Osteoblast (primary cell): ENCODE data around the gene USF3. TPM values are rescaled to one million over a fixed set of nuclear protein-coding genes. Genes with fewer than 3 reads are reported as not detected.

ENCODE experiments used
- DNase-seq: peaks from one replicate; pipeline ENCODE4 v3.0.0; 2011; ENCODE audit warnings: low spot score, mixed read lengths; ENCODE audit not compliant: insufficient read length; ENCODE audit errors: missing footprints
- H2AFZ ChIP-seq: 2 replicates; pipeline ENCODE4 v1.6.0; 2011; ENCODE audit warnings: mild to moderate bottlenecking, low read length
- H3K27ac ChIP-seq: 2 replicates; pipeline ENCODE4 v1.5.1; 2011; ENCODE audit warnings: mild to moderate bottlenecking, low read depth, low read length, moderate library complexity
- H3K27me3 ChIP-seq: 2 replicates; pipeline ENCODE4 v1.6.0; 2012; ENCODE audit warnings: mild to moderate bottlenecking, control low read depth, inconsistent platforms, low read length, moderate library complexity; ENCODE audit not compliant: insufficient read depth
- H3K36me3 ChIP-seq: 2 replicates; pipeline ENCODE4 v1.5.1; 2011; ENCODE audit warnings: mild to moderate bottlenecking, low read length, control low read depth, moderate library complexity; ENCODE audit not compliant: insufficient read depth
- H3K4me1 ChIP-seq: 2 replicates; pipeline ENCODE4 v1.5.1; 2011; ENCODE audit warnings: mild to moderate bottlenecking, low read length, control low read depth, moderate library complexity; ENCODE audit not compliant: insufficient read depth
- H3K4me2 ChIP-seq: 2 replicates; pipeline ENCODE4 v1.6.0; 2011; ENCODE audit warnings: mild to moderate bottlenecking, low read length; ENCODE audit not compliant: insufficient read depth
- H3K4me3 ChIP-seq: fragments of 200-600 bp; sonication (generic); 3 replicates; pipeline ENCODE4 v1.5.1; 2012; ENCODE audit warnings: mild to moderate bottlenecking, low read length, inconsistent platforms; ENCODE audit not compliant: insufficient read depth
- H3K79me2 ChIP-seq: 2 replicates; pipeline ENCODE4 v1.6.0; 2012; ENCODE audit warnings: mild to moderate bottlenecking, low read length, control low read depth, inconsistent platforms; ENCODE audit not compliant: insufficient read depth
- H3K9me3 ChIP-seq: 2 replicates; pipeline ENCODE4 v1.5.1; 2011; ENCODE audit warnings: low read depth, low read length, control low read depth
- H4K20me1 ChIP-seq: 2 replicates; pipeline ENCODE4 v1.6.0; 2012; ENCODE audit warnings: mild to moderate bottlenecking, low read length, control low read depth; ENCODE audit not compliant: insufficient read depth
- total RNA-seq: library from RNA; depleted of rRNA; stranded (reverse); fragments of >200 nt; gene quantifications from 2 replicates; pipeline ENCODE4 v1.2.3, GENCODE V29; 2012
- TF ChIP-seq, protein P1 (sequence below): IDR thresholded peaks from 2 replicates; pipeline ENCODE4 v1.5.1; 2011; ENCODE audit warnings: mild to moderate bottlenecking, low read depth, low read length, moderate library complexity; ENCODE audit errors: extremely low read depth

The USF3 gene
- total RNA-seq, 1 donor: 10.5 TPM

DNA sequence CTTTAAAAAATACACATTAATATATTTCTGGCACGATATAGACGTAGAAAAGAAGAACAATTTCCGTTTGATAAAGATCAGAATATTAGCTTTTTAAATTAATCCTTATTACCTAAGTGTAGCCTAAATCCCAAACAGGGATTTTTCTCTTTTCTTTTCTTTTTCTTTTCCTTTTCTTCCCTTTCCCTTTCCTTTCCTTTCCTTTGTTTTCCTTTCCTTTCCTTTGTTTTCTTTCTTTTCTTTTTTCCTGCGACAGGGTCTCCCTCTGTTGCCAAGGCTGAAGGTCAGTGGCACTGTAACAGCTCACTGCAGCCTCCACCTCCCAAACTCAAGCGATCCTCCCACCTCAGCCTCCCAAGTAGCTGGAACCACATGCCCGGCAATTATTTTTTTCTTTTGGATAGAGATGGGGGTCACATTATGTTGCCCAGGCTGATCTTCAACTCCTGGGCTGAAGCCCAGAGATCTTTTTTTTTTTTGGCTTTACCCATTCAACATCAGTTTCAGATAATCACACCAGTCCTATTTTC lies 1.8 kb upstream of the USF3 start:
- H3K27ac ChIP-seq: no peak overlapping the region
- H3K79me2 ChIP-seq: peaks cover 29% of the 10 kb centered on the region
- no peak overlapping the region for H3K4me3 ChIP-seq
- H3K9me3 ChIP-seq: no peaks in the 10 kb centered on the region
- TF ChIP-seq, protein P1, sequence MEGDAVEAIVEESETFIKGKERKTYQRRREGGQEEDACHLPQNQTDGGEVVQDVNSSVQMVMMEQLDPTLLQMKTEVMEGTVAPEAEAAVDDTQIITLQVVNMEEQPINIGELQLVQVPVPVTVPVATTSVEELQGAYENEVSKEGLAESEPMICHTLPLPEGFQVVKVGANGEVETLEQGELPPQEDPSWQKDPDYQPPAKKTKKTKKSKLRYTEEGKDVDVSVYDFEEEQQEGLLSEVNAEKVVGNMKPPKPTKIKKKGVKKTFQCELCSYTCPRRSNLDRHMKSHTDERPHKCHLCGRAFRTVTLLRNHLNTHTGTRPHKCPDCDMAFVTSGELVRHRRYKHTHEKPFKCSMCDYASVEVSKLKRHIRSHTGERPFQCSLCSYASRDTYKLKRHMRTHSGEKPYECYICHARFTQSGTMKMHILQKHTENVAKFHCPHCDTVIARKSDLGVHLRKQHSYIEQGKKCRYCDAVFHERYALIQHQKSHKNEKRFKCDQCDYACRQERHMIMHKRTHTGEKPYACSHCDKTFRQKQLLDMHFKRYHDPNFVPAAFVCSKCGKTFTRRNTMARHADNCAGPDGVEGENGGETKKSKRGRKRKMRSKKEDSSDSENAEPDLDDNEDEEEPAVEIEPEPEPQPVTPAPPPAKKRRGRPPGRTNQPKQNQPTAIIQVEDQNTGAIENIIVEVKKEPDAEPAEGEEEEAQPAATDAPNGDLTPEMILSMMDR: no peak
- H3K36me3 ChIP-seq: no peaks in the 10 kb centered on the region
- H3K4me1 ChIP-seq: peaks cover 12% of the 10 kb centered on the region
- no peak for DNase-seq
- H3K4me2 ChIP-seq: peak overlapping the region; percentile 98
- H2AFZ ChIP-seq: peak overlapping the region; percentile 80
- H4K20me1 ChIP-seq: peaks cover 9% of the 10 kb centered on the region
- no peaks in the 10 kb centered on the region for H3K27me3 ChIP-seq

DNA sequence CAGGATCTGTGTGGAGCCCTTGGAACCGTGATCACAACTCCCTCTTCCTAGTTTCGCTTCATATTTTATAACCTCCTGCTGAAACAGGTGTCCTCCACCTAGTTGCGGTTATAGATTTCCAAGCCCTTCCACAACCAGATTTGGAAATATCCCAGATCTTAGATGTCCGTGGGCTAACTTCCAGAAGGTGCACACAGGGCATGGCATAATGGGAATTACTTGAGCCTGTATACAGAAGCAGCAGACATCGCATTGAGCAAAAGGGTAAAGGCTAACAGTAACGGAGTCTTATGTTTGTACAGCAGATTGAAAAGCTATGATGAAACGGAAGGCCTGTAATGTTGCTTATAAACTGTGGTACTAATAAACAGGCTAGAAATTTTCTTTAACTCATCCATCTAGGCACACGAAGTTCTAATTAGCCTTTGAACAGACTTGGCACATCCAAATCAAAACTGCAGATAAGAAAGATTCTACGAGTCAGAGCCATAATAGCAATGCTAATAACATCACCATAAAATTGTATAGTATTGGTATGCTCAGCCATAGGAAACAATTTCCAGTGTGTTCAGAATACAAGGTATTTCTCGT lies 1.2 kb upstream of the USF3 start:
- Histone ChIP-seq H3K4me1 (peaks cover 12% of the 10 kb centered on the region), H2AFZ (peak overlapping the region; percentile 100), H3K79me2 (peaks cover 36% of the 10 kb centered on the region), H3K4me3 (peak overlapping the region; percentile 95), H3K27ac (peak overlapping the region; percentile 83), H3K36me3 (no peaks in the 10 kb centered on the region), H3K27me3 (no peaks in the 10 kb centered on the region), H4K20me1 (peaks cover 12% of the 10 kb centered on the region), H3K4me2 (peak overlapping the region; percentile 98), H3K9me3 (no peaks in the 10 kb centered on the region)
- TF ChIP-seq, protein P1: no peak
- peak; percentile 58 for DNase-seq

DNA sequence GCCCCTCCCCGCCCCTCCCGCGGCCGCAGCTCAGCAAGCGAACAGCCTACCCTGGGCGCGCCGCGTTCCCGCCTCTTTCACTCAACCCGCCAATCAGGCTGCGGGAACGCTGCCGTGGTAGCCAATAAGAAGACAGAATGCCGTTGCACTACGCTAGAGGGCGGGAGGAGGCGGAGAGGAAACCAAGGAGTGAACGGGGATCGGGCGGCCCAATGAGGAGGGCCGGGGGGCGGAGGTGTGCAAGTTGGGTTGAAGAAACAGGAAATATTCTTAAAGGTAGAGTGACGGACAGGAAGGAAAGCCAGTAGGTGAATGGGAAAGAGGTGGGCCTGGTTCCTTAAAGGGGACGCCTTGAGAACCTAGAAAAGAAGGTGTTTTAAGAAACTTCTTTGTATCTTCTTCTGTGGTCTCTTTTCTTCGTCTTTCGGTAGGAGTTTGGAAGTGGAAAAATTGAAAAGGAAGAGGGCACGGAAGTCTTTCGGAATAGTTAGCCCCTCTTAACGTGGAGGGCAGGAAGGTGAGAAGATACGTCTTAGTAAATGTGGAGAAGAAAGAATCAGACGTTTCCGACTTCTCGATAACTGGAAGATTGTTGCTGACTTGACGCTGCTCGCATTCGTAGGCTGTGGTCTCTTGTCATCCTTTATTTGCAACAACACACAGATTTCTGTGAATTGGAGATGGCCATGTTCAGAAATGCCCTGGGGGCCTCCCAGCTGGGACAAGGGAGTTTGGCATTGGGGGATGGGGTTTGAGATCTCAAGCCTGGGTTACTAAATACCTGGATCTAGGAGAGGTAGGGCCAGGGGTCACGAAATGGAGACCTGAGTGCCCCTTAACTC lies 437 bp upstream of the USF3 start:
- peak; percentile 99 for DNase-seq
- Histone ChIP-seq H3K4me1 (peaks cover 12% of the 10 kb centered on the region), H3K4me2 (peak overlapping the region; percentile 98), H3K79me2 (peaks cover 42% of the 10 kb centered on the region), H3K4me3 (peak overlapping the region; percentile 95), H3K9me3 (no peaks in the 10 kb centered on the region), H3K36me3 (no peaks in the 10 kb centered on the region), H3K27ac (peak overlapping the region; percentile 83), H2AFZ (peak overlapping the region; percentile 100), H3K27me3 (no peaks in the 10 kb centered on the region), H4K20me1 (peaks cover 15% of the 10 kb centered on the region)
- TF ChIP-seq, protein P1: no peak

DNA sequence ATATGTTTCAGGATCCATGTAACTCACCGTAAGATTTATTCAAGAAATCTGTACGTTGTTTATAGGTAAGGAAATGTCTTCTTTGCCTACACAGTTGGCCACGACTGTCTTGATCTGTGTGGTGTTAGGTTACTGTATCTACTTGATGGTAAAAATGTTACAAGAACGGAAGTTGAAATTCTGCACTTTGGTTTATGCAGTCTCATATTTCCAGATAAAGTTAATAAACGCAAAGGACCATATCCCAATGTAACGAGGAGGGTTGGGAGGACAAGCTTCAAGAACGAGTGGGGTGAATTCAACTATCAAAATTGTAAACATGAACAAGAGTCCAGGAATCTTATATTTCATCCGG lies 1.0 kb downstream of the USF3 start:
- no peaks in the 10 kb centered on the region for H3K9me3 ChIP-seq
- H3K79me2 ChIP-seq: peaks cover 56% of the 10 kb centered on the region

More for the DNA sequence above, 1.0 kb downstream of the USF3 start:
- H3K4me2 ChIP-seq: peak overlapping the region; percentile 97
- H3K27me3 ChIP-seq: no peaks in the 10 kb centered on the region
- TF ChIP-seq, protein P1: no peak
- H3K4me1 ChIP-seq: peaks cover 12% of the 10 kb centered on the region
- H3K4me3 ChIP-seq: peak overlapping the region; percentile 87
- peak overlapping the region; percentile 67 for H3K27ac ChIP-seq
- peak overlapping the region; percentile 82 for H2AFZ ChIP-seq
- no peak for DNase-seq
- peaks cover 18% of the 10 kb centered on the region for H4K20me1 ChIP-seq
- H3K36me3 ChIP-seq: no peaks in the 10 kb centered on the region
